ENCODE data around the gene IZUMO4.
"Not testable (repeated sequence)": the region's sequence is repeated elsewhere in the genome, so short reads cannot be mapped to it uniquely, and the experiment has no call there.

IZUMO4 gene

GRCh38 chr19:2129022-2129421 lies 32.3 kb downstream of the IZUMO4 start:
- DNase-seq = no peak

DNA sequence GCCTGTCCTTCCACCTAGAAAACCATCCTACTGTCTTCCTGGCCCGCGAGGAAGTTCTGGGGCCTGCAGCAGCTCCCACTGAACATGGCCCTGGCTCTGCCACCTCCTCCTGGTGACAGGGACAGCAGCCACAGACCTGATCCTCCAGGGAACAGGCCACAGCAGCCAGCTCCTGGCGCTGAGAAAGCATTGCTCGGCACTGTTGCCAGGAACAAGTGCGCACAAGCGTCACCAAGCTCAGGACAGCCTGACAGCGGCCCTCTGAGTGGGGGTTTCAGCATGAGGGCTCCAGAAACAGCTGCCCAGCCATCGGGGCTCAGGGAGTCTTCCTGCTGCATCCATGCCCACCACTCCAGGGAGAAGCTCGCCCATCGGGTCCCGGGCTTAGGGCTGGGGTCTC lies 32.8 kb downstream of the IZUMO4 start:
- no peak for DNase-seq

DNA sequence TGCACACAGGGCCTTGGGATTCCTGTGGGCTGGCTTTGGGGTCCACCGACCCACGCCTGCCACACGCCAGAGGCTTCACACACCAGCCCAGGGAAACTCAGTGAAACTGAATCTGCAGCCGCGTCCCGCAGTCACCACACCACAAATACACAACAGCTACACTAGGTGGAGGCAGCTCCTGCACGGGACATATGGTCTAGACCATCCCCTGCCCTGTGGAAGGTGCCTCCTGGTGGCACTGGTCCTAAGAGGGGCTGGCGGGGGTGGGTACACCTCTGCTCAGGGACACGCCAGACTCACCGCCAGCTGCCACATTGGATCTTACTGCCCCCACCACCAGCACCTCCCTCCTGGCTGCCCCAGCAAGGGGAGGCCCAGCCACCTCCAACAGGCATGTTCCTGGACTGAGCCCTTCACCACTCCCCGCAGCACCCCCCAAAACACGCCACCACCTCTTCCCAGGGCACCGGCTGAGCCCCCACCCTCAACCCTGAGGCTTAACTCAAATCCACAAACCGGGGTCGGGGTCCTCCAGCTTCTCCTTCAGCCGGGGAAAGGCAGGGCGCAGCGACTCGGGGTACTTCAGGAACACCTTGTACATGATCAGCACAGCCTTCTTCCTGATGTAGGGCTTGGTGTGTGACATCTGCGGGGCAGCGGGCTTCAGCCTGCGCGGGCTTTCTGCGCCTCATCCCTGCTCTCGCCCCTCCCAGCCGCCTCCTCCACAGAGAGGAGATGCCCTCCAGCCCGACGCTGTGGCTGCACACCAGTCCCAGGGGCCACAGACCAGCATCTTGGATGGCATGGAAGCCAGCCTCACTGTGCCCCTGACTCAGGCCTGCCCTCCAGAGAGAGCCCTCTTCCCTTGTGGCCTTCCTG lies 33.4 kb downstream of the IZUMO4 start:
- DNase-seq = no peak

GRCh38 chr19:2131012-2131975 lies 34.6 kb downstream of the IZUMO4 start:
- DNase-seq = not testable (repeated sequence)

GRCh38 chr19:2132191-2132590 lies 35.5 kb downstream of the IZUMO4 start:
- DNase-seq = no peak

- no peak for DNase-seq
Observed at GRCh38 chr19:2132731-2133490, 36.2 kb downstream of the IZUMO4 start.

DNA sequence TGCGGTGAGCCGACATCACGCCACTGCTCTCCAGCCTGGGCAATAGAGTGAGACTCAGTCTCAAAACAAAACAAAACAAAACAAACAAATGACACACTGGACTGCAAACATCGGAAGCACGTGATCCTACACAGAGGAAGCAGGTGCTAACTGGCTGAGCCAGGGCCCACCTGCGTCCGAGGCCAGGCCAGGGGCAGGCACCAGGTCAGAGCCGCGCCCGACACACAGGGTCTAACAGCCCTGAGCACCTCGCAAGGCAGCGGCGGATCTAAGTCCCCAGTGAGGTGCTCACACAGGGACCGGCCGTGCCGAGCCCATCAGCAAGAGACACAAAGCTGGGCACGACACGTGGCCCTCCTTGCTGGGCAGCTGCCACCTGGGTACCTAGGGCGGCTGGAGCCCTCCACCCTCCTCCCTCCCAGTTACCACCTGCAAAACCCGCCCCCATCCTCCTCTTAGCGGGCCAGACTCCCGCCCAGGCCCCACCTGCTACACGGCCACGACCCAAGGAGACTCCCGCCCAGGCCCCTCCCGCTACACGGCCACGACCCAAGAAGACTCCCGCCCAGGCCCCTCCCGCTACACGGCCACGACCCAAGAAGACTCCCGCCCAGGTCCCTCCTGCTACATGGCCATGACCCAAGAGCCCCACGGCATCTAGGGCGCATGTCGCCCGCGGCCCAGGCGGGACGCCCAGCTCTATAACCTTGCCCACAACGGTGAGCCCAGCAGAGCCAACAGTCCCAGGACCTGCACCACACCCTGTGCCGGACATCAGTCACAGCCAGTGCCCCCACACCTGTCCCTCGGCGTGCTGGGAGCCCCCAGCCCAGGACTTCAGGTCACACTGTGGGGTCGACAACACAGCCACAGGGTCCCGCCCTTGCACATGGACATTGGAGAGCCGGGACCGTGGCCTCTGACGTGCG lies 39.0 kb downstream of the IZUMO4 start:
- no peak for DNase-seq

DNA sequence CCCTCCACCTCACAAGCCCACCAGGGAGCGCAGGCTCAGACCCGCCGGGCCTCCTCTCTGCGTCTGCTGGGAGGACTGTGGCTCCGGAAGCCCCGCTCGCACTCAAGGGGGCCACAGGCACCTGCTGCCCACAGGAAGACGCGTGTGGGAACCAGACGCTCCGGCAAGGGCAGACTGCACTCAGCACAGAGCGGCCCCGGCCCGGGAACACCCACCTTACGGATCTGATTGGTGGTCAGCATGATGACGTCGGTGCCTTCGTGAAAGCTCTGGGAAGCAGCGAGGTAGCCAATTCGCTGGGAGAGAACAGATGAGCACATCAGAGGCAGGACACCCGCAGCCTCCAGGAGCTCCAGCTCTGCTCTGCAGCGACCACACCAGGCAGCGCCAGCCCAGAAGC lies 40.1 kb downstream of the IZUMO4 start:
- no peak for DNase-seq

GRCh38 chr19:2138061-2138728 lies 41.5 kb downstream of the IZUMO4 start:
- DNase-seq = no peak

GRCh38 chr19:2139385-2140137 lies 42.8 kb downstream of the IZUMO4 start:
- DNase-seq = no peak

DNA sequence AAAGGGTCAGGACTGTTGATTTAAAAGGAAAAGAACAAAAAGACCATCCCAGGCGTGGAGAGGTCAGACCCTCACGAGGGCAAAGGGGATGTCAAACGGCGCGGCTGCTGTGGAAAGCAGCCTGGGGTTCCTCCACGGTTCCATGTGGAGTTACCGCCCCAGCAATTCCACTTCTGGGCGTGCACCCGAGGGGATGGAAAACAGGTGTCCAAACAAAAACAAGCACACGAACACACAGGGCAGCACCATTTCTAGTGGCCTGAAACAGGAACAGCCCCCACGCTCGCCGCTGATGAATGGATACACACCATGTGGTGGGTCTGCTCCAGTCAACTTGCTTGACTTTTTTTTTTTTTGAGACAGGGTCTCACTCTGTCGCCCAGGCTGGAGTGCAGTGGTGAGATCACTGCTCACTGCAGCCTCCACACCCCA lies 43.4 kb downstream of the IZUMO4 start:
- no peak for DNase-seq

GRCh38 chr19:2142173-2142829 lies 45.6 kb downstream of the IZUMO4 start:
- DNase-seq = no peak

DNA sequence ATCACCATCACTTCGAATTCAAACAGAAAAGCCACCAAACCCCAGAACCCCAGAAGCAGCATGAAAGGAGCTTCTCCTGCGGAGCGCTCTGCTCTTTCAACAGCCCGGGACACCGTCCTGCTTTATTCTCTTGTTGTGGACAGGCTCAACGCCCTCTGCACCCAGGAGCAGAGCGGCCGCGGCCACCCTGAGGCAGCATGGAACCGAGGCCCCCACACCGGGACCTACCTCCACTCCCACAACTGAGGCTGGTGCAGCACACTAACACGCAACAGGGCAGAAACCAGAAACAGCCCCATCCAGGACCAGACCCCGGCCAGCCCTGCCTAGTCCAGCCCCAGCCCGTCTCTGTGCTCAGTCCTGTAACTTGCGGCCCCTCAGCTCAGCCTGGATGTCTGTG lies 47.5 kb downstream of the IZUMO4 start:
- no peak for DNase-seq

- no peak for DNase-seq
Observed at GRCh38 chr19:2145831-2146241, 49.1 kb downstream of the IZUMO4 start.

- no peak for DNase-seq
Observed at GRCh38 chr19:2148482-2149135, 51.9 kb downstream of the IZUMO4 start.
